Activated T-helper 2 cell treated with anti-CD3 and anti-CD28 coated beads, Interferon-gamma antibody, Interleukin-2, Interleukin-4, amounts not matched to agents 10 μg/mL and 5 μg/mL and 100 μg/mL, durations not matched to agents 14 hours and 24 hours and 36 hours (primary cell): ENCODE results near the gene NIP7. TPM values are rescaled to one million over a fixed set of nuclear protein-coding genes. Genes with fewer than 3 reads are reported as not detected.

Experiments used
- DNase-seq: peaks from one replicate; pipeline ENCODE4 v3.0.0; 2021; ENCODE audit warnings: low spot score
- H3K27ac Mint-ChIP-seq: one replicate; pipeline ENCODE4 v1.8.0; 2021; ENCODE audit warnings: mixed read lengths
- H3K27me3 Mint-ChIP-seq: one replicate; pipeline ENCODE4 v1.8.0; 2021; ENCODE audit warnings: low read depth, mixed read lengths
- H3K36me3 Mint-ChIP-seq: one replicate; pipeline ENCODE4 v1.8.0; 2021; ENCODE audit warnings: low read depth, mixed read lengths
- H3K4me1 Mint-ChIP-seq: one replicate; pipeline ENCODE4 v1.8.0; 2021; ENCODE audit warnings: low read depth, mixed read lengths
- H3K4me3 Mint-ChIP-seq: one replicate; pipeline ENCODE4 v1.8.0; 2021; ENCODE audit warnings: low read depth, mild to moderate bottlenecking, moderate library complexity, mixed read lengths
- H3K9me3 Mint-ChIP-seq: one replicate; pipeline ENCODE4 v1.8.0; 2021; ENCODE audit warnings: mixed read lengths
- intact Hi-C: fragments of 100-400 bp; cut with micrococcal nuclease; formaldehyde crosslinking; loops from one replicate; pipeline ENCODE4 v1.15.1; 2023
- total RNA-seq: library from RNA; stranded (reverse); gene quantifications from 2 replicates; pipeline ENCODE4 v1.2.3, GENCODE V29; 2022

NIP7 gene
- total RNA-seq, 1 donor from 2014 or later: 60.5 TPM

DNA sequence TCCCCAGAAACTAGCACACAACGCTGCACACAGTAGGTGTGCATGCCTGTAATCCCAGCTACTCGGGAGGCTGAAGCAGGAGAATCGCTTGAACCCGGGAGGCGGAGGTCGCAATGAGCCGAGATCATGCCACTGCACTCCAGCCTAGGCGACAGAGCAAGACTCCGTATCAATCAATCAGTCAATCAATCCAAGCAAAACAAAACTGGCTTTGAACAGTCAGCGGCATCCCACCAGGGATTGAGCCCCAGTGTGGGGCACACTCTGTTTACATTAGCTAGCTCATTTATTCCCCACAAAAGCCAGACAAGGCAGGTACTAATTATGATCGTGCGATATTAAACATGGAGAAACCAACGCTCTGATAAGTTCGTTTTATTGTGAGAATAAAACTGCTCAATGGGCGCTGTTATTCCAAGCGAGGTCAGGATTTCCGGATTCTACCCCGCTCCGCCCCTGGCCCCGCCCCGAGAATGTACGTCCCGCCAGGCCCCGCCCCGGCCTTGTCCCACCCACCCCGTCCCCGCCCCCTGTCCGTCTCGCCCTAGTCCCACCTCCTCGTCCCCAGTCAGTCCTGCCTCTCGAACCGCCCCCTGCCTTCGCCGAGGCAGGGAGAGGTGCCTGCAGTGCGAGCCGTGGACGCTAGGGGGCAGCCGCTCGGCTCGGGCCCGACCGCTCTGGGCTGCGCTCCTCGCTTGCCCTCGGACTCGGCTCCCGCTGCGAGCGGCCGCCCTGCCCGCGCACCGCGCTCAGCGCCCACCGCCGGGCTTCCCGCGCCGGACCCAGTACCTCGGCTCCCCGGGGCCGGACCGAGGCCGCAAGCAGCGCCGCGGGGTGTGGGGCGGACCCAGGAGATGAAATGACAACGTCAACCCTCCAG, 28.7 kb upstream of the NIP7 start, which contains the start of gene VPS4A:
VPS4A (plus strand) TSS at position 698 of the 880 bp plus-strand sequence; CDS start at position 860, 162 bp downstream.
- no peaks in the 10 kb centered on the region for H3K9me3 Mint-ChIP-seq
- H3K4me1 Mint-ChIP-seq: peaks cover 17% of the 10 kb centered on the region
- DNase-seq: peak; percentile 97
- H3K27ac Mint-ChIP-seq: peak within 1 kb of the TSS; percentile 98
- H3K4me3 Mint-ChIP-seq: peak within 1 kb of the TSS; percentile 100
- no peaks in the 10 kb centered on the region for H3K27me3 Mint-ChIP-seq
- intact Hi-C loops: loop anchor here (1.0 kb wide), 2 partner anchors 19 to 28 kb away; partner anchors contain the start of genes COG8, NIP7 and PDF
- H3K36me3 Mint-ChIP-seq: peaks cover 40% of the 10 kb centered on the region

DNA sequence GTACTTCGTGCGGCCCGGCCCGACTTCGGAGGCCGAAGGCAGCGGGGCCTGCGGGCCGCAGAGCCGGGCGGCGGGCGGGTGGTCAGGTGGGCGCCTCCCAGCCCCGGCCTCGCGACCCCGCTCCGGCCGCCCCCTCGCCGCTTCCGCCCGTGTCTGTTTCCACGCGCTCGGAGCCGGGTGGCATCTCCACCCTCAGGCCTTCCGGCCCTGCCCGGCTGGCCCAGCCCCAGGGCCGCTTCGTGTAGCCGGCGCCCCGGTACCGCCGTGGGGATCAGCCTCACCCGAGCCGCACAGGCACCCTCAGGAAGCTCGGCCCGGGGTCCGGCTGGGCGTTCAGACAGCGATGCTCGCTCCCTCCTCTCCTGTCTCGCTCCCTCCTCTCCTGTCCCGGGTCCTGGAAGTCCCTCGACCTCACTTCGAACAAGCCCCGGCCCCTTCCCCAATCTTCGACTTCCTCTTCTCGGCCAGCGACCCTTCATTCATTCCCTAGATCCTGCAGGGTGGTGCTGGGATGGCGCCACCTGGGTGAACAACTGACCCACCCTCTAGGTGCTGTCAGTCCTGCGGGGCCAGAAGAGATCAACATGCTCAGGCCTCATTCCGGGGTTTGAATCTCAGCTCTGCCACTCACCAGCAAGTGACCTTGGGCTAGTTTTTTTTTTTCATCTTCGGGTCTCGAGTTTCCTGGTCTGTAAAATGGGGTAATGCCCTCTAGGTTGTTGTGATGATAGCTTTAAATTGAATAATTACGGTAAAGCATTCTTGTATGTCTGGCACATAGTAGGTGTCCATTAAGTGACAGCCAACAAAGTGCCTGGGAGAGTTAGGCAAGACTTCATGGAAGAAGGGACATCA, 27.8 kb upstream of the NIP7 start:
- H3K27ac Mint-ChIP-seq: peak overlapping the region; percentile 98
- H3K27me3 Mint-ChIP-seq: no peaks in the 10 kb centered on the region
- H3K4me1 Mint-ChIP-seq: peaks cover 17% of the 10 kb centered on the region
- peak overlapping the region; percentile 100 for H3K4me3 Mint-ChIP-seq
- peaks cover 46% of the 10 kb centered on the region for H3K36me3 Mint-ChIP-seq
- H3K9me3 Mint-ChIP-seq: no peaks in the 10 kb centered on the region
- intact Hi-C loops: loop anchor here (1.0 kb wide), 2 partner anchors 19 to 28 kb away; partner anchors contain the start of genes COG8, NIP7 and PDF
- DNase-seq: no peak

DNA sequence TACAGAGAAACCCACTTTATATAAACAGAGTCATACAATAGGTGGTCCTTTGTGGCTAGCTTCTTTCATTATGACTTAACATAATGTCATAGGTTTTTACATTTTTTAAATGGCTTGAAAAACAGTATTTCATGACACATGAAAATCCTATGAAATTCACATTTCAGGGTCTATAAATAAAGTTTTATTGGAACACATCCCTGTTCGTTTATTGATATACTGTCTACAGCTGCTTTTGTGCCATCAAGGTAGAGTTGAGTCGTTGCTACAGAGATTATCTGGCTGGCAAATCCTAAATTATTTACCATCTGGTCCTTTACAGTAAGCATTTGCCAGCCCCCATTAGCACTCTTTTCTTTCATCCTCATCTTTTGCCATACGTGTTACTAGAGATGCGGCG, 26.1 kb upstream of the NIP7 start:
- H3K4me3 Mint-ChIP-seq: peak overlapping the region; percentile 61
- H3K9me3 Mint-ChIP-seq: no peaks in the 10 kb centered on the region
- intact Hi-C loops: no loop called here
- peak overlapping the region; percentile 45 for H3K27ac Mint-ChIP-seq
- peaks cover 17% of the 10 kb centered on the region for H3K4me1 Mint-ChIP-seq
- H3K27me3 Mint-ChIP-seq: no peaks in the 10 kb centered on the region
- peaks cover 52% of the 10 kb centered on the region for H3K36me3 Mint-ChIP-seq
- no peak for DNase-seq

DNA sequence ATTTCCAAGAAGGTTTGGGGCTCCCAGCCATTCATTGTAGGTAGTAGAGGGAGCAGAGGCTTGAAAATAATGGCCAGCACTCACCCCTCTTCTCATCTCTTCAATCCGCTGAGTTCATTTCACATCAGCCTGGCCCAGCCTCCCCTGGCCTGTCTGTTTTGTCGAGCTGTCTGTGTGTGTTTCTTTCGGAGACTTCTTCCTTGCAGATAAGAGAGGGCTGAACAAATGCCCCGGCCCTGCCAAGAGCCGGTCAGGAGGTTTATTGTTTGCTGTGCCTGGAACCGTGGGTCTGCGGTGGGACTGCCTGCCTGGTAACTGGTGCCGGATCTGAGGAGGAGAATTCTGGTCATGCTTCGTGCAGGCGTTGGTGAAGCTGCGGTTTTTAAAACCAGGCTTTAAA, 25.0 kb upstream of the NIP7 start:
- H3K9me3 Mint-ChIP-seq: no peaks in the 10 kb centered on the region
- no peaks in the 10 kb centered on the region for H3K27me3 Mint-ChIP-seq
- H3K4me1 Mint-ChIP-seq: peaks cover 17% of the 10 kb centered on the region
- no peak for DNase-seq
- no peak overlapping the region for H3K4me3 Mint-ChIP-seq
- intact Hi-C loops: no loop called here
- peaks cover 61% of the 10 kb centered on the region for H3K36me3 Mint-ChIP-seq
- H3K27ac Mint-ChIP-seq: no peak overlapping the region

DNA sequence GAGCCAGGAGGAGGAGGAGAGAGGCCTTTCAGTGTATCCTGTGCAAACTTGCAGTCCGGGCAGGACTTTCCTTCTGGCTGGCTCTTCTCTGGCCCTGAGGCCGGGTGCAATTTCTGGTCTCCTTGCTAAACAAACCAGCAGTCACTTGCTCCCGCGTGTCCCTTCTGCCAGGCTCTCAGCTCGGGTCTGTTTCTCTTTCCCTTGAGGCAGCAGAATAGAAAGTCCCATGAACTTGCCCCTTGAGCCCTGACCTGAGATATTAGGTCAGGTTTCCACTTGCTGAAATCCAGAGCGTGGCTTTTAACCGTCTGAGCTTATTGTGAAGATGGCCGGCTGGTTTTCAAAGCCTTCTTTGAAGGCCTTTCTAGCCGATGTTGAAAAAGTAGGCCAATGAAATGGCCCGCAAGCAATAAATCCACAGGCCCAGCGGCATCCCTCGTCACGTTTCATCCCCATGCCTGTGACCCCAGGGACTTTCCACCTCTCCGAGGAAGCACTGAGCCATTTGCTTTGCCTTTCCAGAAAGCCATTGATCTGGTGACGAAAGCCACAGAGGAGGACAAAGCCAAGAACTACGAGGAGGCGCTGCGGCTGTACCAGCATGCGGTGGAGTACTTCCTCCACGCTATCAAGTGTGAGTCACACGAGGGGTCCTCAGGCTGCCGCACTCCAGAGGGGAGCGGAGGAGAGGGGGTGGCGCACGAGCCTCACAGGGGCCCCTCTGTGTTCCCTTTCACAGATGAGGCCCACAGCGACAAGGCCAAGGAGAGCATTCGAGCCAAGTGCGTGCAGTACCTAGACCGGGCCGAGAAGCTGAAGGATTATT, 23.9 kb upstream of the NIP7 start:
- Mint-ChIP-seq H3K4me3 (no peak overlapping the region), H3K4me1 (peaks cover 15% of the 10 kb centered on the region), H3K36me3 (peaks cover 63% of the 10 kb centered on the region), H3K27me3 (no peaks in the 10 kb centered on the region), H3K9me3 (no peaks in the 10 kb centered on the region), H3K27ac (no peak overlapping the region)
- intact Hi-C loops: no loop called here
- DNase-seq: no peak

DNA sequence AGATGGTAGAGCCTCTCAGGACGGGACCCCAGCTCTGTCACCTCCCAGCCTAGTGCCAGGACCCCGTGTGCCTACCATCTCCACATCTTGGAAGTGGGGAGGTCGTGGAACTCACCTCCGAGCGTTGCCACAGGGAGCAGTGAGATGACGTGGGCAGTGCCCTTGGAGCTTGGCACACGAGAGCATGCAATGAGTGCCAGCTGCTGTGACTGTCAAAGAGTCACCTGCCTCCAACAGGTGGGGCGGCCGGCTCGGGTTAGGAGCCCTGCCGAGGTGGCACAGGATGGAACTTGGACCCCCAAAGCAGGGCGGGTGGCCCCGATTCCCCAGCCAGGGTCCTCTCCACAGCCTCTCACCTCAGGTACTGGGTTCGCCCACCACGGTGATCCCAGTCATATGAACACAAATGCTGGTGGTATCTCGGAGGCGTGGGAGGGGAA, 23.0 kb upstream of the NIP7 start:
- H3K9me3 Mint-ChIP-seq: no peaks in the 10 kb centered on the region

DNA sequence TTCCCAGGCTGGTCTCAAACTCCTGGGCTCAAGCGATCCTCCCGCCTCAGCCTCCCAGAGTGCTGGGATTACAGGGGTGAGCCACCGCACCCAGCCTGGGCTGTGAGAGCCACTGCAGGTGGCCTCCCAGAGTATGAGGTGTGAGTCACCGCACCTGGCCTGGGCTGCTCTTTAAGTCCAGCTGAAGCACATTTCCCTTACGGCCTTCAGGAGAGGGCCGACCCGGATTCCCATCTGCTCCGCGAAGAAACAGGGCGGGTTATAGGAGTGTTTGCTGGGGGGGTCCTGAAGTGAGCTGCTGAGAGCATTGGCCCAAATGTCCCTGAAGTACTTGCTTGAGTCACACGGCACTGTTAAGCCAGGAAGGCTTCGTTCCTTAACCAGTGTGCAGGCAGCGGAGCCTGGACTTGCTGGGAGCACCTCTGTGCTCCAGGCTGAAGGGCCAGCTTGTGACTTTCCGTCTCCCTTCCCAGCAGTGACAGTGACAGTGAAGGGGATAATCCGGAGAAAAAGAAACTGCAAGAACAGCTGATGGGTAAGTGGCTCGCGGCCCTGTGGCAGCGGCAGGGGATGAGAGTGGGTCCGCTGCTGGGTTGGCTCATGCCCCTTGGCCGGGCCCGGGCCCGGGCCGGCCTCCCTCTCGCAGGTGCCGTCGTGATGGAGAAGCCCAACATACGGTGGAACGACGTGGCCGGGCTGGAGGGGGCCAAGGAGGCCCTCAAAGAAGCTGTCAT, 21.2 kb upstream of the NIP7 start:
- no peak for DNase-seq
- peaks cover 4% of the 10 kb centered on the region for H3K4me1 Mint-ChIP-seq
- no peak overlapping the region for H3K27ac Mint-ChIP-seq
- H3K36me3 Mint-ChIP-seq: peaks cover 79% of the 10 kb centered on the region
- intact Hi-C loops: no loop called here
- H3K4me3 Mint-ChIP-seq: no peak overlapping the region
- no peaks in the 10 kb centered on the region for H3K27me3 Mint-ChIP-seq
- H3K9me3 Mint-ChIP-seq: no peaks in the 10 kb centered on the region

More for the DNA sequence above, 23.0 kb upstream of the NIP7 start:
- peaks cover 71% of the 10 kb centered on the region for H3K36me3 Mint-ChIP-seq
- peaks cover 13% of the 10 kb centered on the region for H3K4me1 Mint-ChIP-seq
- no peak for DNase-seq
- no peak overlapping the region for H3K27ac Mint-ChIP-seq
- intact Hi-C loops: no loop called here
- no peak overlapping the region for H3K4me3 Mint-ChIP-seq
- no peaks in the 10 kb centered on the region for H3K27me3 Mint-ChIP-seq

DNA sequence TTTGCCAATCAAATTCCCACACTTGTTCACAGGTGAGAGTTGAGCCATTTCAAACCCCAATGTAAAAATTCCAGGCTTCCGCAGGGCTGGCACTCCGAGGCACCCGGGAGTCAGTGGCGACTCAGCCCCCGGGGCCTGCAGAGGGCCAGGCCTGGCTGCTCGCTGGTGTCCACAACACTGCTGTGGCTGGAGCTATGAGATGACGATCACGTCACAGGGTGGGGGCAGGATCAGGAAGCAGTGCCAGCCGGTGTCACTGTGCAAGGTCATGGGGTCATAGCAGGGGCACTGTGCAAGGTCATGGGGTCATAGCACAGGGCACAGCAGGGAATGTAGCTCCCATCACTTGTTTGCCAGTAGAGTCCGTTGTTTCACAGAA, 20.7 kb upstream of the NIP7 start:
- Mint-ChIP-seq H3K27ac (no peak overlapping the region), H3K36me3 (peaks cover 79% of the 10 kb centered on the region), H3K27me3 (no peaks in the 10 kb centered on the region), H3K9me3 (no peaks in the 10 kb centered on the region), H3K4me1 (no peaks in the 10 kb centered on the region), H3K4me3 (no peak overlapping the region)
- intact Hi-C loops: no loop called here
- DNase-seq: no peak

DNA sequence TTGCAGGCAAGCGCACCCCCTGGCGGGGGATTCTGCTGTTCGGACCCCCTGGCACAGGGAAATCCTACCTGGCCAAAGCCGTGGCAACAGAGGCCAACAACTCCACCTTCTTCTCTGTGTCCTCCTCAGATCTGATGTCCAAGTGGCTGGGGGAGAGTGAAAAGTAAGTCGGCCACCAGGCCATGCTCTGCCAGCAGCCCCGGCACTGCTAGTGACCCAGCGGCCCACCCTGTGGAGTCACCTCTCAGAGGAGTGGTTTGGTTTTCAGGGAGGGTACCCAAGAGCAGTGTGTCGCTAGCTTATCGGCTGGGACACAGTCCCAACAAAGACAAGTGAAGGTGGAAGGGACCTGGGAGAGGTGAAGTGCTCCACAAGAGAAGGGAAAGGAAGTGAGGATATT, 20.2 kb upstream of the NIP7 start:
- no peak overlapping the region for H3K27ac Mint-ChIP-seq

DNA sequence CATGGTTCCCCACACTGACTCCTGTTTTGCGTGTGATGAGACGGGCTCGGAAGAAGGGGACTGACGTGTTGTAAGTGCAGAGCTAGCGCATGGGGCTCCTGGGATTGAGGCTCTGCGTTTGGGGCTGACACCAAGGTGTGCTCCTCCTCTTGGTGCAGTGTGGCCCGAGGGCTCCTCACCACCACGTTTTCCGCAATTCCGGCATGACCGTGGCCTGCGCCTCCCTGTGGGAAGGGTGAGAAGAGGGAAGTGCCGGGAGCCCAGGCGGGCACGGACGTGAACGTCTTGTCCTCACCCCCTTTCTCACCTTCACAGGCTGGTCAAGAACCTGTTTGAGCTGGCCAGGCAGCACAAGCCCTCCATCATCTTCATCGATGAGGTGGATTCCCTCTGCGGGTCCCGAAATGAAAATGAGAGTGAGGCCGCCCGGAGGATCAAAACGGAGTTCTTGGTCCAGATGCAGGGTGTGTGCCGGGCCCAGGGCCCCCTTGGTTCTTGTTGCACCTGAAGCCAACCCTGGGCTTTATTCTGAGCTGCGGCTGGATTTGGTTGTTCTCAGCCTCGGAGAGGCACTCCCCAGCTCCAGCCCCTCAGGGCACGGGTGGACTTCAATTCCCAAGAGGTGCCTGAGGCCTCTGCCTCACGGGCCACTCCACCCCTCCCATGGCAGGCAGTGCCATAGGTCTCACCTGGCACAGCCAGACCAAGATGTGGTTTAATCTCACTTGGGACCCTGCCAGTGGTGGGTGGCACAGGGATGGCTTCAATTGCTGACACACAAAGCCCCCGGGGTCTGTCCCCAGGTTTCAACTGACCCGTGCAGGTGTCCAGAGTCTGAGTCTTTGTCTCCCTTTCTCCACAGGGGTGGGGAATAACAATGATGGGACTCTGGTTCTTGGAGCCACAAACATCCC, 19.5 kb upstream of the NIP7 start:
- H3K27me3 Mint-ChIP-seq: no peaks in the 10 kb centered on the region
- intact Hi-C loops: no loop called here
- H3K4me1 Mint-ChIP-seq: no peaks in the 10 kb centered on the region
- DNase-seq: no peak
- no peak overlapping the region for H3K4me3 Mint-ChIP-seq
- H3K9me3 Mint-ChIP-seq: no peaks in the 10 kb centered on the region
- no peak overlapping the region for H3K27ac Mint-ChIP-seq
- peaks cover 81% of the 10 kb centered on the region for H3K36me3 Mint-ChIP-seq

More for the DNA sequence above, 20.2 kb upstream of the NIP7 start:
- Mint-ChIP-seq H3K4me3 (no peak overlapping the region), H3K9me3 (no peaks in the 10 kb centered on the region), H3K27me3 (no peaks in the 10 kb centered on the region), H3K36me3 (peaks cover 80% of the 10 kb centered on the region), H3K4me1 (no peaks in the 10 kb centered on the region)
- intact Hi-C loops: no loop called here
- no peak for DNase-seq

DNA sequence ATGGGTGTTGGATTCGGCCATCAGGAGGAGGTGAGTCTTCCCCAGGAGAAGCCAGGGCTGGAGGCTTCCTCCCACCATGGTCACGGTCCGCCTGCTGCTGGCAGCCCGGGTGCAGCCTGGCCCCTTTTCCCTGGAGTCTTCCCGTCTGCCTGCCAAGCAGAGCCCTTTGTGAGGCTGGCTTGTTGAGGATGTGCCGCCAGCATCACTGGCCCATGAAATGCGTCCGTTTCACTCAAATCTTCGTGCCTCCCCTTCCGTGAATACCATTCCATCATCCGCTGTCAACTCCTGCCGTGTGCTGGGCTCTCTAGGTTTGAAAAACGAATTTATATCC, 18.9 kb upstream of the NIP7 start:
- H3K36me3 Mint-ChIP-seq: peaks cover 79% of the 10 kb centered on the region

More for the DNA sequence above, 18.9 kb upstream of the NIP7 start:
- Mint-ChIP-seq H3K9me3 (no peaks in the 10 kb centered on the region), H3K4me3 (no peak overlapping the region), H3K27ac (no peak overlapping the region), H3K27me3 (no peaks in the 10 kb centered on the region), H3K4me1 (no peaks in the 10 kb centered on the region)
- DNase-seq: no peak
- intact Hi-C loops: no loop called here
